ENCODE measurements around the gene ASCC3. TPM values are rescaled to one million over a fixed set of nuclear protein-coding genes. Genes with fewer than 3 reads are reported as not detected.

The ASCC3 gene
- total and polyA plus RNA-seq, 2 of the 4 experiments (the other 2 are of a cell fraction) = 25.8 to 104 TPM

- H3K56ac ChIP-seq (ENCODE audit: extremely low read depth, insufficient read depth, low read length) = no peak overlapping the region
- no TSS peak for BruUV-seq (replicated peaks)
- H2AFZ ChIP-seq (replicated peaks; ENCODE audit: low read length, poor library complexity) = no peak overlapping the region
- POLR2A ChIA-PET (ENCODE audit: unreplicated experiment) = no interaction called here
- H3K4me1 ChIP-seq (ENCODE audit: control insufficient read depth, insufficient read depth, low read length) = no peaks in the 10 kb centered on the region
- intact Hi-C loops (cut with micrococcal nuclease) (no loop called here), in situ Hi-C loops (cut with MboI; ENCODE audit: low sequenced_read_pairs) (no loop called here), dilution Hi-C loops (cut with HindIII; ENCODE audit: low sequenced_read_pairs, unreplicated experiment) (no loop called here)
- H3K4me2 ChIP-seq (ENCODE audit: low read depth, low read length) = no peak overlapping the region
- no peak overlapping the region for H3K27ac ChIP-seq (ENCODE audit: insufficient read depth, low read length)
- no peak overlapping the region for H3K18ac ChIP-seq (ENCODE audit: low read depth, low read length)
- TF ChIP-seq MAFK (IDR thresholded peaks at IDR 0.05; ENCODE audit: low read depth, low read length) = no peak
- no peak for TF ChIP-seq USF2 (IDR thresholded peaks at IDR 0.05; ENCODE audit: low read depth, low read length)
- no peak for TF ChIP-seq NFE2L2 (IDR thresholded peaks at IDR 0.05; ENCODE audit: low read depth, low read length)
- TF ChIP-seq CEBPB (IDR thresholded peaks at IDR 0.05; ENCODE audit: low read depth, low read length) = no peak
- TF ChIP-seq RFX5 (IDR thresholded peaks at IDR 0.05; ENCODE audit: low read depth, low read length) = no peak
- no peak for TF ChIP-seq MXI1 (IDR thresholded peaks at IDR 0.05; ENCODE audit: borderline replicate concordance, low read depth, low read length)
- no peak for TF ChIP-seq MAZ (IDR thresholded peaks at IDR 0.05; ENCODE audit: borderline replicate concordance, low read depth, low read length)
- TF ChIP-seq FOS (IDR thresholded peaks at IDR 0.05; ENCODE audit: low read depth, low read length) = no peak
- TF ChIP-seq POLR2A (IDR thresholded peaks at IDR 0.05; ENCODE audit: low read depth, low read length) = no peak
- TF ChIP-seq BHLHE40 (IDR thresholded peaks at IDR 0.05; ENCODE audit: low read depth, low read length) = no peak
- TF ChIP-seq RAD21 (IDR thresholded peaks at IDR 0.05; ENCODE audit: low read length) = no peak
- TF ChIP-seq SMC3 (IDR thresholded peaks at IDR 0.05; ENCODE audit: low read depth, low read length) = no peak
- no peak for TF ChIP-seq ELK1 (IDR thresholded peaks at IDR 0.05; ENCODE audit: borderline replicate concordance, low read depth, low read length)
- TF ChIP-seq CTCF (conservative IDR thresholded peaks at IDR 0.05; ENCODE audit: low read depth, low read length) = no peak
- TF ChIP-seq CHD1 (IDR thresholded peaks at IDR 0.05; ENCODE audit: low read depth, low read length) = no peak
- no peak for TF ChIP-seq RCOR1 (IDR thresholded peaks at IDR 0.05; ENCODE audit: insufficient replicate concordance, low read length)
- DNase-seq (no peak), ATAC-seq (ENCODE audit: low read depth) (no peak)
- H4K5ac ChIP-seq (ENCODE audit: low read depth, low read length) = no peak overlapping the region
- no peak overlapping the region for H3K4me3 ChIP-seq (ENCODE audit: insufficient read depth, low read depth, low read length)
- no peak overlapping the region for H4K91ac ChIP-seq (ENCODE audit: insufficient read depth, low read depth, low read length)
- H2BK15ac ChIP-seq (ENCODE audit: low read depth, low read length) = no peak overlapping the region
- no peaks in the 10 kb centered on the region for H3K9me3 ChIP-seq (ENCODE audit: control insufficient read depth, insufficient read depth, low read length)
- no peaks in the 10 kb centered on the region for H3K9me1 ChIP-seq (ENCODE audit: insufficient read depth, low read length)
- no peak overlapping the region for H3K14ac ChIP-seq (replicated peaks; ENCODE audit: low read depth, low read length)
- H3K36me3 ChIP-seq (ENCODE audit: control insufficient read depth, insufficient read depth, low read length) = no peaks in the 10 kb centered on the region
- H2BK120ac ChIP-seq (ENCODE audit: low read depth, low read length) = no peak overlapping the region
- H2AK5ac ChIP-seq (ENCODE audit: low read depth, low read length) = no peak overlapping the region
- no peaks in the 10 kb centered on the region for H3K27me3 ChIP-seq (ENCODE audit: control insufficient read depth, insufficient read depth, low read length)
- no peak overlapping the region for H2BK5ac ChIP-seq (ENCODE audit: low read depth, low read length, poor library complexity, severe bottlenecking)
- H4K20me1 ChIP-seq (ENCODE audit: insufficient read depth, low read length) = no peaks in the 10 kb centered on the region
- H2AK9ac ChIP-seq (replicated peaks; ENCODE audit: low read depth, low read length, poor library complexity) = no peak overlapping the region
- H4K8ac ChIP-seq (ENCODE audit: low read depth in 2 of 2, low read length in 2 of 2) = no peak overlapping the region
- CTCF ChIA-PET = no interaction called here
- H3K9ac ChIP-seq (ENCODE audit: low read depth, low read length) = no peak overlapping the region
- no peak overlapping the region for H3K23ac ChIP-seq (ENCODE audit: low read depth, low read length)
- H3K79me1 ChIP-seq (ENCODE audit: low read depth in 1 of 2, low read length in 2 of 2) = no peaks in the 10 kb centered on the region; a peak in 1 of 4 replicates
- H2BK20ac ChIP-seq (ENCODE audit: low read depth, low read length) = no peak overlapping the region
- no peak overlapping the region for H3K4ac ChIP-seq (ENCODE audit: low read depth, low read length)
Measured at GRCh38 chr6:100671740-100672139, 209.4 kb downstream of the ASCC3 start.
